GM21717 (cell line): Measurements from ENCODE around the gene TBC1D22B.
"Not testable (repeated sequence)": the region's sequence is repeated elsewhere in the genome, so short reads cannot be mapped to it uniquely, and the experiment has no call there.

Source experiments
- ATAC-seq: cut with Tn5 transposase; IDR thresholded peaks from one replicate; pipeline ENCODE4 v1.9.1; 2021; ENCODE audit warnings: mild to moderate bottlenecking, moderate library complexity; ENCODE audit not compliant: unreplicated experiment

Gene TBC1D22B

GRCh38 chr6:37265860-37266259 lies 8.3 kb downstream of the TBC1D22B start:
- ATAC-seq, result no peak

GRCh38 chr6:37269105-37269504 lies 11.5 kb downstream of the TBC1D22B start:
- ATAC-seq, result no peak

- ATAC-seq, result no peak
Measured at GRCh38 chr6:37272834-37273566, 15.4 kb downstream of the TBC1D22B start.

GRCh38 chr6:37273690-37274089 lies 16.1 kb downstream of the TBC1D22B start:
- no peak for ATAC-seq

GRCh38 chr6:37275350-37275749 lies 17.8 kb downstream of the TBC1D22B start:
- no peak for ATAC-seq

- ATAC-seq, result no peak
Measured at GRCh38 chr6:37277001-37277409, 19.4 kb downstream of the TBC1D22B start.

GRCh38 chr6:37279366-37280134 lies 22.0 kb downstream of the TBC1D22B start:
- no peak for ATAC-seq

GRCh38 chr6:37280162-37280887 lies 22.8 kb downstream of the TBC1D22B start:
- ATAC-seq, result no peak

GRCh38 chr6:37282371-37282770 lies 24.8 kb downstream of the TBC1D22B start:
- ATAC-seq, result no peak

GRCh38 chr6:37283268-37283667 lies 25.7 kb downstream of the TBC1D22B start:
- ATAC-seq, result no peak

GRCh38 chr6:37283671-37284151 lies 26.1 kb downstream of the TBC1D22B start:
- no peak for ATAC-seq

- no peak for ATAC-seq
Measured at GRCh38 chr6:37284781-37285180, 27.2 kb downstream of the TBC1D22B start.

- ATAC-seq, result no peak
Measured at GRCh38 chr6:37285861-37286311, 28.3 kb downstream of the TBC1D22B start.

- no peak for ATAC-seq
Measured at GRCh38 chr6:37287519-37288157, 30.1 kb downstream of the TBC1D22B start.

- no peak for ATAC-seq
Measured at GRCh38 chr6:37288247-37288646, 30.7 kb downstream of the TBC1D22B start.

GRCh38 chr6:37289931-37290330 lies 32.4 kb downstream of the TBC1D22B start:
- no peak for ATAC-seq

GRCh38 chr6:37293426-37293825 lies 35.9 kb downstream of the TBC1D22B start:
- ATAC-seq, result no peak

GRCh38 chr6:37297637-37298036 lies 40.1 kb downstream of the TBC1D22B start:
- not testable (repeated sequence) for ATAC-seq

GRCh38 chr6:37298958-37299357 lies 41.4 kb downstream of the TBC1D22B start:
- ATAC-seq, result no peak

- ATAC-seq, result no peak
Measured at GRCh38 chr6:37299990-37300389, 42.4 kb downstream of the TBC1D22B start.
